Fibroblast of lung (primary cell): ENCODE measurements around the gene OCSTAMP. TPM values are rescaled to one million over a fixed set of nuclear protein-coding genes. Genes with fewer than 3 reads are reported as not detected.

ENCODE experiments used
- DNase-seq, 2 donors: peaks; one replicate each; pipeline versions ENCODE4 v3.0.0 to v3.0.0-alpha.2; 2010; ENCODE audit warnings: low read depth in 2 of 2
- H2AFZ ChIP-seq: 2 replicates; pipeline ENCODE4 v1.5.1; 2012; ENCODE audit warnings: low read length, control low read depth, inconsistent platforms
- H3K27ac ChIP-seq: 2 replicates; pipeline ENCODE4 v1.5.1; 2011; ENCODE audit warnings: low read length, control low read depth; ENCODE audit not compliant: insufficient read depth
- H3K27me3 ChIP-seq: 2 replicates; pipeline ENCODE4 v1.5.1; 2011; ENCODE audit warnings: mild to moderate bottlenecking, low read length; ENCODE audit not compliant: control insufficient read depth, insufficient read depth
- H3K36me3 ChIP-seq: 2 replicates; pipeline ENCODE4 v1.5.1; 2011; ENCODE audit warnings: low read length; ENCODE audit not compliant: control insufficient read depth, insufficient read depth
- H3K4me1 ChIP-seq: 2 replicates; pipeline ENCODE4 v1.5.1; 2011; ENCODE audit warnings: low read length; ENCODE audit not compliant: control insufficient read depth, insufficient read depth; ENCODE audit errors: extremely low read depth
- H3K4me2 ChIP-seq: 2 replicates; pipeline ENCODE4 v1.5.1; 2011; ENCODE audit warnings: low read length, control low read depth; ENCODE audit not compliant: insufficient read depth; ENCODE audit errors: extremely low read depth
- H3K4me3 ChIP-seq, 4 experiments: fragments of 200-600 bp in 1 of 4; sonication (generic) in 1 of 4; replicated peaks in 1 of 4; 2 replicates each; pipeline ENCODE4 v1.5.1; 2011 to 2016; ENCODE audit warnings: low read length in 4 of 4, low read depth in 3 of 4, mild to moderate bottlenecking in 3 of 4, control low read depth in 2 of 4, inconsistent platforms in 1 of 4, mixed read lengths in 1 of 4; ENCODE audit not compliant: insufficient read depth in 1 of 4; ENCODE audit errors: control extremely low read depth in 1 of 4
- H3K79me2 ChIP-seq: 2 replicates; pipeline ENCODE4 v1.5.1; 2012; ENCODE audit warnings: mild to moderate bottlenecking, low read length, inconsistent platforms; ENCODE audit not compliant: control insufficient read depth, insufficient read depth
- H3K9ac ChIP-seq: 2 replicates; pipeline ENCODE4 v1.5.1; 2011; ENCODE audit warnings: mild to moderate bottlenecking, low read length, control low read depth; ENCODE audit not compliant: insufficient read depth
- H3K9me3 ChIP-seq: 2 replicates; pipeline ENCODE4 v1.5.1; 2012; ENCODE audit warnings: low read depth, low read length; ENCODE audit not compliant: control insufficient read depth, insufficient read depth
- H4K20me1 ChIP-seq: 2 replicates; pipeline ENCODE4 v1.5.1; 2011; ENCODE audit warnings: low read length; ENCODE audit not compliant: control insufficient read depth, insufficient read depth; ENCODE audit errors: extremely low read depth
- CTCF ChIP-seq, 2 donors: IDR thresholded peaks in 1 of 2; conservative IDR thresholded peaks in 1 of 2; 1 replicate in 1 of 2; 2 replicates in 1 of 2; pipeline ENCODE4 v1.5.1; 2011 to 2012; ENCODE audit warnings: low read length in 2 of 2, control low read depth in 1 of 2, inconsistent platforms in 1 of 2, low read depth in 1 of 2, mild to moderate bottlenecking in 1 of 2
- EZH2 ChIP-seq: IDR thresholded peaks from 2 replicates; pipeline ENCODE4 v1.5.1; 2012; ENCODE audit warnings: low read length, control low read depth, mild to moderate bottlenecking; ENCODE audit errors: missing control alignments
- polyA plus RNA-seq, 2 donors: library from polyadenylated mRNA; depleted of rRNA in 1 of 2; stranded (reverse) in 1 of 2; unstranded in 1 of 2; fragments of >200 nt; gene quantifications; 2 replicates each; pipeline ENCODE4 v1.2.1, GENCODE V29; 2011 to 2012; ENCODE audit warnings: missing spikeins in 1 of 2
- total RNA-seq: library from RNA; depleted of rRNA; stranded (reverse); fragments of >200 nt; gene quantifications from 2 replicates; pipeline ENCODE4 v1.2.1, GENCODE V29; 2014

The OCSTAMP gene
- total and polyA plus RNA-seq, 2 donors (not counting 1 experiment from before 2014, with no cell fraction given) = not detected

- H4K20me1 ChIP-seq = no peaks in the 10 kb centered on the region
- H3K9me3 ChIP-seq = no peaks in the 10 kb centered on the region
- no peaks in the 10 kb centered on the region for H3K36me3 ChIP-seq
- H3K27ac ChIP-seq = no peak overlapping the region
- H3K4me3 ChIP-seq = no peak overlapping the region
- no peak overlapping the region for H3K4me2 ChIP-seq
- H3K4me1 ChIP-seq = no peaks in the 10 kb centered on the region
- no peak for TF ChIP-seq EZH2
- TF ChIP-seq CTCF (conservative IDR thresholded peaks at IDR 0.05 in 1 of 2, IDR thresholded peaks at IDR 0.05 in 1 of 2; ENCODE audit: low read depth in 1 of 2, low read length in 2 of 2) = no peak
- H3K9ac ChIP-seq = no peak overlapping the region
- no peak for DNase-seq
- H2AFZ ChIP-seq = no peak overlapping the region
- H3K27me3 ChIP-seq = no peaks in the 10 kb centered on the region
- no peaks in the 10 kb centered on the region for H3K79me2 ChIP-seq
Measured at GRCh38 chr20:46543033-46543432, 7.4 kb downstream of the OCSTAMP start.

- Histone ChIP-seq H3K79me2 (no peaks in the 10 kb centered on the region), H3K4me3 (no peak overlapping the region), H3K27me3 (no peaks in the 10 kb centered on the region), H4K20me1 (no peaks in the 10 kb centered on the region), H2AFZ (no peak overlapping the region), H3K4me2 (no peak overlapping the region), H3K36me3 (no peaks in the 10 kb centered on the region), H3K4me1 (no peaks in the 10 kb centered on the region), H3K9ac (no peak overlapping the region), H3K27ac (no peak overlapping the region), H3K9me3 (no peaks in the 10 kb centered on the region)
- TF ChIP-seq CTCF (conservative IDR thresholded peaks at IDR 0.05 in 1 of 2, IDR thresholded peaks at IDR 0.05 in 1 of 2; ENCODE audit: low read depth in 1 of 2, low read length in 2 of 2) = no peak
- TF ChIP-seq EZH2 = no peak
- no peak for DNase-seq
Measured at GRCh38 chr20:46541229-46541935, 9.1 kb downstream of the OCSTAMP start.

GRCh38 chr20:46539113-46539512, 11.3 kb downstream of the OCSTAMP start:
- peak in 1 of 2 donors; percentile 9 for TF ChIP-seq CTCF (conservative IDR thresholded peaks at IDR 0.05 in 1 of 2, IDR thresholded peaks at IDR 0.05 in 1 of 2; ENCODE audit: low read depth in 1 of 2, low read length in 2 of 2)
- no peak for TF ChIP-seq EZH2
- Histone ChIP-seq H3K4me1 (no peaks in the 10 kb centered on the region), H4K20me1 (no peaks in the 10 kb centered on the region), H3K4me3 (no peak overlapping the region), H3K79me2 (no peaks in the 10 kb centered on the region), H3K27me3 (no peaks in the 10 kb centered on the region), H2AFZ (no peak overlapping the region), H3K9me3 (no peaks in the 10 kb centered on the region), H3K9ac (no peak overlapping the region), H3K4me2 (no peak overlapping the region), H3K27ac (no peak overlapping the region), H3K36me3 (no peaks in the 10 kb centered on the region)
- no peak for DNase-seq
